Stimulated activated CD4-positive, alpha-beta T cell treated with anti-CD3 and anti-CD28 coated beads, Interleukin-12 subunit alpha, Interleukin-12 subunit beta, amount 100 ng/mL, for 24 hours (primary cell): Measurements from ENCODE around the gene RTP1.

Experiments
- DNase-seq, 2 experiments: peaks; one replicate each; pipeline ENCODE4 v3.0.0-alpha.2; 2020; ENCODE audit warnings: low read depth in 2 of 2

The RTP1 gene

GRCh38 chr3:187242435-187242834 lies 45.1 kb downstream of the RTP1 start:
- no peak for DNase-seq

GRCh38 chr3:187242900-187243299 lies 45.6 kb downstream of the RTP1 start:
- DNase-seq: no peak

GRCh38 chr3:187243933-187244524 lies 46.7 kb downstream of the RTP1 start:
- no peak for DNase-seq

GRCh38 chr3:187247398-187247797 lies 50.1 kb downstream of the RTP1 start:
- DNase-seq: no peak
